Activated CD8-positive, alpha-beta T cell treated with anti-CD3 and anti-CD28 coated beads for 36 hours (primary cell): ENCODE results near the gene FOXP1. TPM values are rescaled to one million over a fixed set of nuclear protein-coding genes. Genes with fewer than 3 reads are reported as not detected.

Experiments
- ATAC-seq: fragments of 200-7000 bp; cut with Tn5 transposase; one replicate; pipeline ENCODE4 v1.10.0; 2021; ENCODE audit warnings: mild to moderate bottlenecking, moderate library complexity
- CTCF ChIA-PET: fragments of 350-600 bp; sonication (Branson Sonifier 250); formaldehyde crosslinking; loops from one replicate; lab custom pipeline; 2021; ENCODE audit warnings: antibody characterized with exemption; lab: Charles Lee
- POLR2A ChIA-PET: fragments of 350-600 bp; sonication (Branson Sonifier 250); formaldehyde crosslinking; loops from one replicate; lab custom pipeline; 2021; ENCODE audit warnings: antibody characterized with exemption; lab: Charles Lee
- DNase-seq: peaks from one replicate; pipeline ENCODE4 v3.0.0-alpha.2; 2020
- H3K27ac Mint-ChIP-seq: one replicate; pipeline ENCODE4 v1.8.0; 2021; ENCODE audit warnings: mild to moderate bottlenecking, mixed read lengths
- H3K27me3 Mint-ChIP-seq: one replicate; pipeline ENCODE4 v1.8.0; 2021; ENCODE audit warnings: mixed read lengths
- H3K36me3 Mint-ChIP-seq: one replicate; pipeline ENCODE4 v1.8.0; 2021; ENCODE audit warnings: low read depth, mixed read lengths
- H3K4me1 Mint-ChIP-seq: one replicate; pipeline ENCODE4 v1.8.0; 2021; ENCODE audit warnings: low read depth, mixed read lengths
- H3K4me3 Mint-ChIP-seq: one replicate; pipeline ENCODE4 v1.8.0; 2021; ENCODE audit warnings: mild to moderate bottlenecking, moderate library complexity, mixed read lengths
- H3K9me3 Mint-ChIP-seq: one replicate; pipeline ENCODE4 v1.8.0; 2021; ENCODE audit warnings: mixed read lengths
- intact Hi-C: fragments of 100-400 bp; cut with micrococcal nuclease; formaldehyde crosslinking; loops from one replicate; pipeline ENCODE4 v1.10.0; 2022
- total RNA-seq, 2 experiments: library from RNA; stranded (reverse); gene quantifications; one replicate each; pipeline ENCODE4 v1.2.3, GENCODE V29; 2021
- TF ChIP-seq, protein P1 (sequence below): fragments of 200-600 bp; IDR thresholded peaks from one replicate; pipeline ENCODE4 v1.8.0; 2022; ENCODE audit warnings: antibody characterized with exemption, mild to moderate bottlenecking

FOXP1 gene
- total RNA-seq, 2 experiments from 2014 or later = 145 to 153 TPM

DNA sequence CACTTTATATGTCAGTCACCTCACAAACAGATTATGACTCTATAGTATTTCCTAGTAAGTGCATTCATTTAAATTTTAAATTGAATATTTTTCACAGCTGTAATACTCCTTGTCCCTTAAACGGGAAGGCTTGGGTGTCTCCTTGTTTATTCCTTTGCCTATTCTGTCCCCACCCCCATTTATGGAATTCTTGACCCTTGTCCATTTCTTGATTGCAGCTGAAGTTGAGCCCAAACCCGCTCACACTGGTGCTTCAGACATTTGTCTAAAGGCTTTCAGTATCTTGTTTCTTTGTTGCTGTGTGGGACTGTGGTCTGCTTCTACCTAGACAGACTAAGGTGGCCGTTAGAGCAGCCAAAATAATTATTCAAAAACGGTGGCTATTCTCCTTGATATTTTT is 449.7 kb downstream of the FOXP1 start:
- H3K4me3 Mint-ChIP-seq = no peak overlapping the region

DNA sequence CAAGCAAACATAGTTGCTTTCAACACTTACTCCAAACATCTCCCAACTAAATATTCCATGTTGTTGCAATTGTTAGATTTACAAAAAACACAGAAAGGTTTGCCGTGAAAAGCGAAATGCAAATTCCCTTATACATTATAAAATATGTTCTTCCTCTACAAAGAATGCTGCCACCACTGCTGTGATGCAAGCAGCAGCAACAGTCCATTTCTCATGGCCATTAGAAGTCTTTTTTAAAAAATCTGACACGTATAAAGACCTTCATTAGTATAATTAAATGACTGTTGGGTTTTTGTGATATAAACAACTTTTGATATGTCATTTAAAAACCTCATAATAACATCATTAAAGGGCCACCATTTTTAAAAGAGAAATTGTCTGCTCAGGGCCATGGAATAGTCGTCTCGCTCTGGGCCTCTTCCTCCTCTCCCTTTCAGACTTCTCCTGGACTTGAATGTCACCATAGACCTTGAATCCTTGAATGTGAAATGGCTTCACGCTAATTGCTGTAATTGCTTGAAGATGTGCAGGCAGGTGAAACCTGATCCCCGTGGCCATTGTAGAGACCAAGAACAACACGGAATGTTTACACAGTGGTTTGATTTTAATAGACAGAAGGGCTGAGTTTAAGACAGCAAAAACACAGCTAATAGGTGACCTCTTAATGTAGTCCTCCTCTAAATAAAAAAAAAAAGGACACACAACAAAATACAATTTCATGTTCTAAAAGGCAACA is 450.4 kb downstream of the FOXP1 start:
- H3K9me3 Mint-ChIP-seq = no peaks in the 10 kb centered on the region
- no peak for ATAC-seq
- intact Hi-C loops = no loop called here
- peaks cover 71% of the 10 kb centered on the region for H3K4me1 Mint-ChIP-seq
- ChIA-PET POLR2A (interaction anchor here (1.4 to 3.3 kb wide), 2 partner anchors 19 to 94 kb away, joined by 4 to 25 read pairs; no protein-coding TSS in a partner anchor), CTCF (interaction anchor here (0.8 to 2.2 kb wide), 6 partner anchors 9 to 449 kb away, joined by 3 to 4 read pairs (median 4); no protein-coding TSS in a partner anchor)
- no peak for DNase-seq
- H3K4me3 Mint-ChIP-seq = no peak overlapping the region
- H3K27ac Mint-ChIP-seq = peak overlapping the region; percentile 93
- peaks cover 26% of the 10 kb centered on the region for H3K36me3 Mint-ChIP-seq
- H3K27me3 Mint-ChIP-seq = no peaks in the 10 kb centered on the region
- TF ChIP-seq, protein P1, sequence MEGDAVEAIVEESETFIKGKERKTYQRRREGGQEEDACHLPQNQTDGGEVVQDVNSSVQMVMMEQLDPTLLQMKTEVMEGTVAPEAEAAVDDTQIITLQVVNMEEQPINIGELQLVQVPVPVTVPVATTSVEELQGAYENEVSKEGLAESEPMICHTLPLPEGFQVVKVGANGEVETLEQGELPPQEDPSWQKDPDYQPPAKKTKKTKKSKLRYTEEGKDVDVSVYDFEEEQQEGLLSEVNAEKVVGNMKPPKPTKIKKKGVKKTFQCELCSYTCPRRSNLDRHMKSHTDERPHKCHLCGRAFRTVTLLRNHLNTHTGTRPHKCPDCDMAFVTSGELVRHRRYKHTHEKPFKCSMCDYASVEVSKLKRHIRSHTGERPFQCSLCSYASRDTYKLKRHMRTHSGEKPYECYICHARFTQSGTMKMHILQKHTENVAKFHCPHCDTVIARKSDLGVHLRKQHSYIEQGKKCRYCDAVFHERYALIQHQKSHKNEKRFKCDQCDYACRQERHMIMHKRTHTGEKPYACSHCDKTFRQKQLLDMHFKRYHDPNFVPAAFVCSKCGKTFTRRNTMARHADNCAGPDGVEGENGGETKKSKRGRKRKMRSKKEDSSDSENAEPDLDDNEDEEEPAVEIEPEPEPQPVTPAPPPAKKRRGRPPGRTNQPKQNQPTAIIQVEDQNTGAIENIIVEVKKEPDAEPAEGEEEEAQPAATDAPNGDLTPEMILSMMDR = no peak

More for the DNA sequence above, 449.7 kb downstream of the FOXP1 start:
- Mint-ChIP-seq H3K27ac (peak overlapping the region; percentile 93), H3K27me3 (no peaks in the 10 kb centered on the region), H3K9me3 (no peaks in the 10 kb centered on the region), H3K36me3 (peaks cover 23% of the 10 kb centered on the region), H3K4me1 (peaks cover 68% of the 10 kb centered on the region)
- ATAC-seq = no peak
- ChIA-PET POLR2A (interaction anchor here (1.4 kb wide), 1 partner anchor 18 kb away, joined by 4 read pairs; no protein-coding TSS in a partner anchor), CTCF (no interaction called here)
- no peak for DNase-seq
- intact Hi-C loops = no loop called here
- TF ChIP-seq, protein P1 = no peak

DNA sequence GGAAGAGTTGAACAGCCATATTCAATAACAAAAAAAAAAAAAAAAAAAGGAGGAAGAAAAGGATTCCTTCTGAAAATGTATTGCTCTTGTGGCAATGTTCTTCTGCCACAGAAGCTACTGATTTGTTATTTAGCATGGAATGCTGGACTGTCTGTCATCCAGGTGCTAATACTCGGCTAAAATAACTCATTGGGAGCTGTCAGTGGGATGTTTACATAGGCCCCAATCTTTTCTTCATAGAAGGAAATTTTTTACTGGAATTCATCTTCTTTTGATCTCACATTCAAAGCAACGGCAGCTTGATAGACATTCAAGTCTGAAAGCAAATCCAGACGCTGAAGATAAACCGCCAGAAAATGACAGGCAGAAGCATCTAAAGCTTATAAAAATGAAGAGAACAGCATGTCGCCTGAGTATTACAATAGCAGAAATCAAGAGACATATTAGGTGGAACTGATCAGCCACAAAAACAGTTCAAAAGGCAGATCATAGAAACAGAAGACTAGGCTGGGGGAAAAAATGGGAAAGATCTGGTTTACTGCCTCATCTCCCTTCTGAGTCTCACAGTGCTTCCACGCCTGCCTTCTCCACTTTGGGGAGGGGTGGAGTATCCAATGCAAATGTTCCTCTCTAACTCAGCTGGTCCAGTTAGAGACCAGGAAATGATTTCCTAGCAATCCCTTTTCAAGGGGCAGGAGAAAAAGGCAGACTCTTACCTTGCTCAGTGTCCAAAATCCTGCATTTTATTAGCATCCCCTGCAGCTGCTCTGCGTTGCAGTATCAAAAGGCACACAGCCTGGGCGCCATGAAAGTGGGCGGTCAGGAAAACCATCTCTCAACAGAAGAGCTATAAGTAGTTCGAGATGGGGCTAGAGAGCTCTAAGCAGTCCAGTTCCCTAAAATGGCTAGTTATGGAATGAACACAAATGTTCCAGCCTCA is 451.9 kb downstream of the FOXP1 start:
- Mint-ChIP-seq H3K4me1 (peaks cover 69% of the 10 kb centered on the region), H3K4me3 (peak overlapping the region; percentile 77), H3K27ac (peak overlapping the region; percentile 93), H3K9me3 (no peaks in the 10 kb centered on the region), H3K36me3 (peaks cover 23% of the 10 kb centered on the region), H3K27me3 (no peaks in the 10 kb centered on the region)
- DNase-seq (peak; percentile 42), ATAC-seq (no peak)
- ChIA-PET CTCF (interaction anchor here (0.8 to 2.2 kb wide), 16 partner anchors 8 to 455 kb away, joined by 3 to 8 read pairs (median 4); no protein-coding TSS in a partner anchor), POLR2A (interaction anchor here (0.8 to 4.8 kb wide), 16 partner anchors 9 to 453 kb away, joined by 3 to 68 read pairs (median 5); no protein-coding TSS in a partner anchor)
- intact Hi-C loops = loop anchor here (2.0 kb wide), 1 partner anchor 95 kb away; no protein-coding TSS in a partner anchor
- TF ChIP-seq, protein P1 = no peak

DNA sequence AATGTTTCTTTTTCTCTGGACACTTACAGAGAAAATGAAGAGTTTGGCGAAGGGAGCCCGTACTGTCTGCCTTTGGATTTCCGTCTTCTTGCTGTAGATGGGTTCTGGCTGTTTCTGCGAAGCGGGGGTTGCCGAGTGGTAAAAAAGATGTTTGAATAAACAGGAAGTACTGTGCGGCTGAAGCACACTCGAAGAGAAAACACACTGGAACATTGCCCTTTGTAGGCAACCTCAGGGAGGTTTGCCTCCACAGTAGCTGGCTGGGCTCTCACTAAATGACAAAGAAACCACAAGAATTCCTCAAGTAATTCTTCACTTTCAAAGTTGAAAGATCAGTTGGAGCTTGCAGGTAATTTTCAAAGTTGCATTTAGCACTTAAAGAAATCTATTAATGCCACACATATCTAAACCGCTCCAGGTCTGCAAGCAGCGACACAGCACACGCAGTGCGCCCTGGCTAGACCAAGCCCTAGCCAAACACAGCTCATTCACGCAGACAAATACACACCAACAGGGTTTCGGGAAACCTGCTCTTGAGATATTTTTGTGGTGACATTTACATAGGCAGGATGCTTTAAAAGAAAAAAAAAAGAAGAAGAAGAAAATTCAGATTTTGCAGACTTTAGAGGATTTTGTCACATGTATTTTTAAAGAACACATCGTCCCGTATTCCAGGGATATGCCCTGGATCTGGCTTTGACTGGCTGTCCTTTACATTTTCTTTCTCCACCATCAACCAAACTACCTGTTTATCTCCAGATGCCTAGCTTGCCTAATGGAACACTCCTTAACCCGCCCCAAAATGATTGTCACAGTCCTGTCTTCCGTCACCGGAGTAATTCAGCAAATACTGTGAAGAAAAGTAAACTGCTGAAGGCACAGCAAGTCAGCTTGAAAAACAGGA is 452.8 kb downstream of the FOXP1 start:
- peak; percentile 87 for DNase-seq
- peak; percentile 62 for ATAC-seq
- intact Hi-C loops = loop anchor here (1.0 to 2.0 kb wide), 2 partner anchors 96 to 174 kb away; no protein-coding TSS in a partner anchor
- POLR2A ChIA-PET = interaction anchor here (0.9 to 4.8 kb wide), 16 partner anchors 9 to 453 kb away, joined by 3 to 68 read pairs (median 5); no protein-coding TSS in a partner anchor
- Mint-ChIP-seq H3K9me3 (no peaks in the 10 kb centered on the region), H3K4me1 (peaks cover 68% of the 10 kb centered on the region), H3K27ac (peak overlapping the region; percentile 93), H3K4me3 (peak overlapping the region; percentile 77), H3K27me3 (no peaks in the 10 kb centered on the region), H3K36me3 (peaks cover 23% of the 10 kb centered on the region)
- TF ChIP-seq, protein P1 = no peak
- CTCF ChIA-PET = interaction anchor here (0.7 to 2.2 kb wide), 13 partner anchors 8 to 456 kb away, joined by 3 to 8 read pairs (median 3); no protein-coding TSS in a partner anchor
